ENCODE results near the gene CRYL1.
A peak's percentile ranks its signal among the peaks of the same experiment; 100 is the strongest.

Gene CRYL1

GRCh38 chr13:20354722-20355121 is 170.9 kb downstream of the CRYL1 start:
- TF ChIP-seq CTCF (IDR thresholded peaks at IDR 0.05; ENCODE audit: insufficient read depth, low read depth, low read length, missing control alignments): no peak
- DNase-seq (ENCODE audit: low read depth): no peak
- no peak overlapping the region for H3K4me3 ChIP-seq (ENCODE audit: low read length)

- DNase-seq (ENCODE audit: low read depth): peak; percentile 76
- H3K4me3 ChIP-seq (ENCODE audit: low read length): no peak overlapping the region
- TF ChIP-seq CTCF (IDR thresholded peaks at IDR 0.05; ENCODE audit: insufficient read depth, low read depth, low read length, missing control alignments): peak; percentile 32
Observed at GRCh38 chr13:20353973-20354372, 171.7 kb downstream of the CRYL1 start.

Measured in epithelial cell of esophagus (primary cell).